Neuronal stem cell (in vitro differentiated cells): ENCODE data around the gene SYS1.

ENCODE experiments used
- DNase-seq: peaks from one replicate; pipeline ENCODE4 v3.0.0-alpha.2; 2013; ENCODE audit warnings: low spot score
- H2AFZ ChIP-seq: one replicate; pipeline ENCODE4 v1.6.1; 2013; ENCODE audit warnings: mild to moderate bottlenecking, low read length, inconsistent platforms
- H2AK5ac ChIP-seq: 2 replicates; pipeline ENCODE4 v1.6.1; 2013; ENCODE audit warnings: low read depth, mild to moderate bottlenecking, inconsistent platforms, low read length, moderate library complexity, mixed read lengths
- H2BK120ac ChIP-seq: 2 replicates; pipeline ENCODE4 v1.6.1; 2013; ENCODE audit warnings: low read depth, mild to moderate bottlenecking, inconsistent platforms, low read length, moderate library complexity, mixed read lengths
- H2BK12ac ChIP-seq: one replicate; pipeline ENCODE4 v1.6.1; 2013; ENCODE audit warnings: low read length, inconsistent platforms
- H2BK15ac ChIP-seq: 2 replicates; pipeline ENCODE4 v1.6.1; 2013; ENCODE audit warnings: mild to moderate bottlenecking, low read length, inconsistent platforms, mixed read lengths
- H2BK5ac ChIP-seq: one replicate; pipeline ENCODE4 v1.6.1; 2013; ENCODE audit warnings: inconsistent platforms, mild to moderate bottlenecking, low read length, moderate library complexity
- H3K14ac ChIP-seq: one replicate; pipeline ENCODE4 v1.6.1; 2013; ENCODE audit warnings: low read length, inconsistent platforms
- H3K18ac ChIP-seq: 2 replicates; pipeline ENCODE4 v1.6.1; 2013; ENCODE audit warnings: low read length, inconsistent platforms
- H3K23ac ChIP-seq: 2 replicates; pipeline ENCODE4 v1.6.1; 2013; ENCODE audit warnings: low read depth, mild to moderate bottlenecking, mixed read lengths, low read length, inconsistent platforms; ENCODE audit not compliant: poor library complexity
- H3K27ac ChIP-seq: replicated peaks from 3 replicates; pipeline ENCODE4 v1.5.1; 2013; ENCODE audit warnings: low read length, inconsistent platforms
- H3K27me3 ChIP-seq, 3 experiments: 2 replicates each; pipeline ENCODE4 v1.6.1; 2013; ENCODE audit warnings: low read length in 3 of 3, mild to moderate bottlenecking in 2 of 3, inconsistent platforms in 1 of 3, low read depth in 1 of 3, mixed read lengths in 1 of 3, moderate library complexity in 1 of 3; ENCODE audit not compliant: control insufficient read depth in 3 of 3, insufficient read depth in 3 of 3
- H3K36me3 ChIP-seq, 2 donors: replicated peaks in 1 of 2; 2 replicates each; pipeline ENCODE4 v1.6.1; 2013; ENCODE audit warnings: low read length in 2 of 2; ENCODE audit not compliant: control insufficient read depth in 2 of 2, insufficient read depth in 2 of 2
- H3K4ac ChIP-seq: 2 replicates; pipeline ENCODE4 v1.6.1; 2013; ENCODE audit warnings: inconsistent platforms, mild to moderate bottlenecking, low read length, moderate library complexity
- H3K4me1 ChIP-seq, 2 donors: 1 replicate in 1 of 2; 2 replicates in 1 of 2; pipeline ENCODE4 v1.6.1; 2013; ENCODE audit warnings: low read length in 2 of 2, low read depth in 1 of 2; ENCODE audit not compliant: control insufficient read depth in 2 of 2, insufficient read depth in 1 of 2
- H3K4me2 ChIP-seq: one replicate; pipeline ENCODE4 v1.6.1; 2013; ENCODE audit warnings: mild to moderate bottlenecking, low read length, inconsistent platforms; ENCODE audit not compliant: insufficient read depth, poor library complexity, severe bottlenecking
- H3K4me3 ChIP-seq, 2 donors: 2 replicates each; pipeline ENCODE4 v1.5.1; 2013; ENCODE audit warnings: low read length in 2 of 2, mild to moderate bottlenecking in 2 of 2, inconsistent platforms in 1 of 2, moderate library complexity in 1 of 2
- H3K79me1 ChIP-seq: one replicate; pipeline ENCODE4 v1.6.1; 2013; ENCODE audit warnings: low read depth, mild to moderate bottlenecking, inconsistent platforms, low read length, moderate library complexity
- H3K9ac ChIP-seq: one replicate; pipeline ENCODE4 v1.6.1; 2013; ENCODE audit warnings: mild to moderate bottlenecking, low read depth, low read length, inconsistent platforms; ENCODE audit not compliant: poor library complexity
- H3K9me3 ChIP-seq, 2 donors: replicated peaks in 1 of 2; 2 replicates each; pipeline versions ENCODE3 to v1.6.1; 2013; ENCODE audit warnings: low read length in 2 of 2, mild to moderate bottlenecking in 2 of 2, inconsistent platforms in 1 of 2, low read depth in 1 of 2, mixed read lengths in 1 of 2, moderate library complexity in 1 of 2; ENCODE audit not compliant: control insufficient read depth in 2 of 2, insufficient read depth in 1 of 2
- H4K8ac ChIP-seq: one replicate; pipeline ENCODE4 v1.6.1; 2013; ENCODE audit warnings: low read depth, mild to moderate bottlenecking, inconsistent platforms, low read length, moderate library complexity
- H4K91ac ChIP-seq: one replicate; pipeline ENCODE4 v1.6.1; 2013; ENCODE audit warnings: low read length, low read depth, mild to moderate bottlenecking, inconsistent platforms; ENCODE audit not compliant: poor library complexity
- WGBS, 2 donors: extraction: QIAGEN DNeasy Blood & Tissue Kit; methylation state at CpG; one replicate each; pipeline ENCODE4 v1.1.7; 2013; ENCODE audit warnings: missing lambda C conversion rate in 2 of 2, mixed read lengths in 1 of 2; ENCODE audit not compliant: insufficient read length in 2 of 2, insufficient replicate concordance in 1 of 2; ENCODE audit errors: extremely low coverage in 2 of 2; 5-methylcytosine and 5-hydroxymethylcytosine counted together

SYS1 gene

DNA sequence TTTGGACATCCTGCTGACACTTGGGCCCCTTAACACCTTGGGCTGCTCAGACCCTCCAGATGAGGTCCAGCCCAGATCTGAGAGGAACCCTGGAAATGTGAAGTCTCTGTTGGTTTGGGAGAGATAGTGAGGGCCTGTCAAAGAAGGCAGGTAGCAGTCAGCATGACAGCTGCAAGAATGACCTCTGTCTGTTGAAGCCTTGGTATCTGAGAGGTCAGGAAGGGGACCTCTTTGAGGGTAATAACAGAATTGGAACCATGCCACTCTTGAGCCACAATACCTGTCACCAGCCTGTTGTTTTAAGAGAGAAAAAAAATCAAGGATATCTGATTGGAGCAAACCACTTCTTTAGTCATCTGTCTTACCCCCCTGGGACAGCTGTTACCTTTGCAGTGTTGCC lies 4.2 kb downstream of the SYS1 start:
- Histone ChIP-seq H3K14ac (no peak overlapping the region), H3K9me3 (no peaks in the 10 kb centered on the region), H2BK5ac (no peak overlapping the region), H2AK5ac (no peak overlapping the region), H3K23ac (no peak overlapping the region), H3K4me2 (no peak overlapping the region), H3K27me3 (no peaks in the 10 kb centered on the region), H2BK120ac (no peak overlapping the region), H3K9ac (no peak overlapping the region), H3K4ac (no peak overlapping the region), H3K4me3 (no peak overlapping the region), H3K18ac (no peak overlapping the region), H3K36me3 (peaks cover 20 to 41% of the 10 kb centered on the region in 2 donors), H3K4me1 (peaks cover 2 to 5% of the 10 kb centered on the region in 2 donors), H2BK15ac (no peak overlapping the region), H2BK12ac (no peak overlapping the region), H3K27ac (no peak overlapping the region), H3K79me1 (peaks cover 2% of the 10 kb centered on the region), H4K91ac (no peak overlapping the region), H4K8ac (no peak overlapping the region), H2AFZ (no peak overlapping the region)
- no peak for DNase-seq

GRCh38 chr20:45368221-45368980 lies 5.4 kb downstream of the SYS1 start:
- no peak overlapping the region for H2BK5ac ChIP-seq
- no peak overlapping the region for H4K8ac ChIP-seq
- H3K4me3 ChIP-seq = no peak overlapping the region
- H2BK120ac ChIP-seq = no peak overlapping the region
- H3K14ac ChIP-seq = no peak overlapping the region
- H3K18ac ChIP-seq = no peak overlapping the region
- H2AK5ac ChIP-seq = no peak overlapping the region
- H2BK15ac ChIP-seq = no peak overlapping the region
- H3K27me3 ChIP-seq = peaks cover 0 to 6% (median 0%) of the 10 kb centered on the region in 3 experiments
- no peak overlapping the region for H3K27ac ChIP-seq
- no peak for DNase-seq
- H3K36me3 ChIP-seq = peaks cover 20 to 41% of the 10 kb centered on the region in 2 donors
- H2BK12ac ChIP-seq = no peak overlapping the region
- H4K91ac ChIP-seq = no peak overlapping the region
- WGBS, 2 donors = no CpG with 5 or more reads among the region's 6 CpGs
- H3K9ac ChIP-seq = no peak overlapping the region
- H3K79me1 ChIP-seq = peaks cover 2% of the 10 kb centered on the region
- no peak overlapping the region for H2AFZ ChIP-seq
- H3K9me3 ChIP-seq = no peaks in the 10 kb centered on the region
- no peak overlapping the region for H3K4me2 ChIP-seq
- H3K4me1 ChIP-seq = peaks cover 5 to 8% of the 10 kb centered on the region in 2 donors
- H3K23ac ChIP-seq = no peak overlapping the region
- H3K4ac ChIP-seq = no peak overlapping the region

DNA sequence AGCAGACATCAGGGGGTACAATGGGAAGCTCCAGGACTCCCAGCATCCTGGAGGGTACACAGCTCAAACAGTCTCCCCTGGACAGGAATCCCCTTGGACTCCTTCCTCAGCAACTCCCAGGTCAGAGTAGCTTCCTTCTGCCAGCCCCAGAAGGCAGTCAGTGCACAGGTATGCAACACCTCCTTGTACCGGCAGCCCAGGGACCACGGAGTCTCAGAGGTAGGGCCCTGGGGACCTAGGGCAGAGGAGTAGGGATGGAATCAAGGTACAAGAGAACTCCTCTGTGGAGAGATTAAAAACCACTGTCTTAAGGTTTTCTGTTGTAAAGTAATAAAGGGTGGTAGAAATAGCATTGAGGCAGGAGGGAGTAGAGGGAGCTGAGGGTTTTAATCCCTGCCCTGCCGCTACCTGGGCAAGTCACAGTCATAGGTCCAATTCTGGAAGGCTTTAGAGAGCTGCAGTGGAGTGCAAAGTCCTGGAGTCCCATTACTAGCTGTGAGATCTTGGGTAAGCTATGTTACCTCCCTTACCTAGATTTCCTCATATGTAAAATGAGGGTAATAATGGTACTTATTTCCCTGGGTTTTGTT lies 7.7 kb downstream of the SYS1 start:
- no peak for DNase-seq
- no peak overlapping the region for H2AFZ ChIP-seq
- H3K18ac ChIP-seq = no peak overlapping the region
- peaks cover 0 to 6% (median 0%) of the 10 kb centered on the region in 3 experiments for H3K27me3 ChIP-seq
- whole genome bisulfite sequencing, 2 donors = no CpG with 5 or more reads among the region's 3 CpGs
- no peak overlapping the region for H3K4ac ChIP-seq
- no peak overlapping the region for H4K8ac ChIP-seq
- H3K4me3 ChIP-seq = no peak overlapping the region
- no peak overlapping the region for H2BK15ac ChIP-seq
- H3K79me1 ChIP-seq = peaks cover 2% of the 10 kb centered on the region
- no peak overlapping the region for H2BK5ac ChIP-seq
- no peak overlapping the region for H4K91ac ChIP-seq
- no peak overlapping the region for H3K9ac ChIP-seq
- no peak overlapping the region for H3K4me2 ChIP-seq
- no peak overlapping the region for H2AK5ac ChIP-seq
- H2BK12ac ChIP-seq = no peak overlapping the region
- no peak overlapping the region for H3K27ac ChIP-seq
- H3K23ac ChIP-seq = no peak overlapping the region
- no peaks in the 10 kb centered on the region for H3K9me3 ChIP-seq
- peaks cover 0 to 6% of the 10 kb centered on the region in 2 donors for H3K4me1 ChIP-seq
- no peak overlapping the region for H3K14ac ChIP-seq
- no peak overlapping the region for H2BK120ac ChIP-seq
- peaks cover 18 to 36% of the 10 kb centered on the region in 2 donors for H3K36me3 ChIP-seq

- no peak overlapping the region for H3K23ac ChIP-seq
- no peak overlapping the region for H3K18ac ChIP-seq
- H2AK5ac ChIP-seq = peak overlapping the region; percentile 36
- no peak overlapping the region for H2BK5ac ChIP-seq
- no peak overlapping the region for H2BK120ac ChIP-seq
- peaks cover 6 to 23% of the 10 kb centered on the region in 2 donors for H3K36me3 ChIP-seq
- H3K9ac ChIP-seq = no peak overlapping the region
- H4K91ac ChIP-seq = no peak overlapping the region
- no peak for DNase-seq
- H3K27me3 ChIP-seq = peaks cover 0 to 6% (median 0%) of the 10 kb centered on the region in 3 experiments
- no peaks in the 10 kb centered on the region for H3K9me3 ChIP-seq
- no peak overlapping the region for H3K4me3 ChIP-seq
- H2BK15ac ChIP-seq = no peak overlapping the region
- H3K4me1 ChIP-seq = peaks cover 0 to 6% of the 10 kb centered on the region in 2 donors
- no peaks in the 10 kb centered on the region for H3K79me1 ChIP-seq
- H3K27ac ChIP-seq = no peak overlapping the region
- H2AFZ ChIP-seq = no peak overlapping the region
- no peak overlapping the region for H3K4ac ChIP-seq
- no peak overlapping the region for H3K14ac ChIP-seq
- no peak overlapping the region for H4K8ac ChIP-seq
- H3K4me2 ChIP-seq = no peak overlapping the region
- no peak overlapping the region for H2BK12ac ChIP-seq
- 100% methylated on average over 1 of the region's 10 CpGs; no CpG with 5 or more reads in 1 of the 2 donors for whole genome bisulfite sequencing, 2 donors
Measured at GRCh38 chr20:45372241-45372640, 9.3 kb downstream of the SYS1 start.
